Gastroesophageal sphincter (tissue), 4 donors: ENCODE data around the gene HIVEP3. TPM values are rescaled to one million over a fixed set of nuclear protein-coding genes. Genes with fewer than 3 reads are reported as not detected.
A peak's percentile ranks its signal among the peaks of the same experiment; 100 is the strongest.

ENCODE experiments used
- ATAC-seq: fragments of 150-250 bp; one replicate; pipeline ENCODE4 v1.9.1; 2016; ENCODE audit warnings: mild to moderate bottlenecking, moderate library complexity
- H3K27ac ChIP-seq, 4 donors: fragments of 200-600 bp; sonication (generic) in 3 of 4; 1 replicate in 3 of 4; 2 replicates in 1 of 4; pipeline ENCODE4 v1.5.1; 2016 to 2019
- H3K27me3 ChIP-seq: fragments of 200-600 bp; sonication (generic); one replicate; pipeline ENCODE4 v1.5.1; 2019
- H3K36me3 ChIP-seq, 2 donors: fragments of 200-600 bp; sonication (generic); one replicate each; pipeline ENCODE4 v1.5.1; 2019; ENCODE audit warnings: control low read depth in 1 of 2
- H3K4me1 ChIP-seq, 3 donors: fragments of 200-600 bp; sonication (generic); 1 replicate in 2 of 3; 2 replicates in 1 of 3; pipeline ENCODE4 v1.5.1; 2016 to 2019; ENCODE audit warnings: control low read depth in 2 of 3
- H3K4me3 ChIP-seq, 2 donors: fragments of 200-600 bp; sonication (generic); one replicate each; pipeline ENCODE4 v1.5.1; 2019; ENCODE audit warnings: mild to moderate bottlenecking in 1 of 2, moderate library complexity in 1 of 2
- H3K9me3 ChIP-seq, 3 donors: fragments of 200-600 bp; sonication (generic); one replicate each; pipeline ENCODE4 v1.5.1; 2017 to 2019; ENCODE audit warnings: control low read depth in 2 of 3
- CTCF ChIP-seq, 4 experiments: fragments of 200-600 bp in 2 of 4; fragments of 450-650 bp in 2 of 4; sonication (generic) in 1 of 4; IDR thresholded peaks; one replicate each; pipeline ENCODE4 v1.5.1; 2017 to 2019; ENCODE audit warnings: antibody characterized with exemption in 4 of 4, mild to moderate bottlenecking in 2 of 4, moderate library complexity in 2 of 4
- EP300 ChIP-seq: sonication (generic); formaldehyde crosslinking; IDR thresholded peaks from one replicate; pipeline ENCODE4 v1.6.1; 2017; ENCODE audit warnings: antibody characterized with exemption, mild to moderate bottlenecking
- POLR2A ChIP-seq, 2 donors: fragments of 450-650 bp; IDR thresholded peaks; one replicate each; pipeline ENCODE4 v1.6.1; 2017; ENCODE audit warnings: antibody characterized with exemption in 2 of 2, mild to moderate bottlenecking in 2 of 2, moderate library complexity in 1 of 2
- POLR2AphosphoS5 ChIP-seq: sonication (generic); formaldehyde crosslinking; IDR thresholded peaks from one replicate; pipeline ENCODE4 v1.6.1; 2017; ENCODE audit warnings: antibody characterized with exemption
- WGBS, 2 donors: methylation state at CpG; one replicate each; pipeline ENCODE4 v1.1.5; 2018; ENCODE audit warnings: low coverage in 1 of 2; 5-methylcytosine and 5-hydroxymethylcytosine counted together
- total RNA-seq, 4 donors: library from RNA; depleted of rRNA; stranded (reverse); fragments of >200 nt; gene quantifications; one replicate each; pipeline ENCODE4 v1.1.0, GENCODE V29; 2016

The HIVEP3 gene
- total RNA-seq, 4 donors from 2014 or later, result 1.9 to 3.8 (median 2.8) TPM

- 40 to 78% methylated on average over 2 to 3 of the region's 3 CpGs for WGBS, 2 donors
- H3K4me3 ChIP-seq, result no peak overlapping the region
- H3K27ac ChIP-seq, result no peak overlapping the region
- TF ChIP-seq CTCF (IDR thresholded peaks at IDR 0.05) (no peak), POLR2A (IDR thresholded peaks at IDR 0.05) (no peak), POLR2AphosphoS5 (no peak), EP300 (no peak)
- no peaks in the 10 kb centered on the region for H3K4me1 ChIP-seq
- no peaks in the 10 kb centered on the region for H3K9me3 ChIP-seq
- ATAC-seq, result no peak
- H3K36me3 ChIP-seq, result no peaks in the 10 kb centered on the region
- H3K27me3 ChIP-seq, result no peaks in the 10 kb centered on the region
These were observed 134.0 kb downstream of the HIVEP3 start for GRCh38 chr1:41784531-41785274.

DNA sequence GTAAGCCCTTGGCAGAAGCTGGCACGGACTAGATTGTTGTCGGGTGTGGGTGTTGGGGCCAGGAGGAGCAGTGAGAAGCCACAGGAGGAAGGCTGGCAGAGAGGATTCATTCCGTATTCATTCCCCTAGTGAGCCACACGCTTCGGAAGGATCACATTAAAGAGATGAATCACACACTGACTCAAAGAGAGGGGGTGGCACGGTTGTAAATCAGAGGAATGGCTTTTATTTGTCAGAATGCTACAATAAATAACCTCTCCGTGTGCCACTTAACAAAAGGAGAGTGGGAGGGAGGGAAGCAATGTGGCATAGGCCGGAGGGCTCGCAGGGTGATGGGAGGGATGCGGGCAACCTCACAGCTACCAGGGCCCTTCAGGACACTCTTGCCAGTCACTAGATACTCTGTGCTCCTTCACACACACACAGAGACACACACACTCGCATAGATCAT, 135.5 kb downstream of the HIVEP3 start:
- Histone ChIP-seq H3K36me3 (no peaks in the 10 kb centered on the region), H3K4me3 (no peak overlapping the region), H3K27ac (no peak overlapping the region), H3K27me3 (no peaks in the 10 kb centered on the region), H3K4me1 (no peaks in the 10 kb centered on the region), H3K9me3 (no peaks in the 10 kb centered on the region)
- ATAC-seq, result no peak
- 31 to 39% methylated on average over 4 to 11 of the region's 11 CpGs for WGBS, 2 donors
- TF ChIP-seq EP300 (no peak), POLR2A (IDR thresholded peaks at IDR 0.05) (no peak), POLR2AphosphoS5 (peak; percentile 24)

DNA sequence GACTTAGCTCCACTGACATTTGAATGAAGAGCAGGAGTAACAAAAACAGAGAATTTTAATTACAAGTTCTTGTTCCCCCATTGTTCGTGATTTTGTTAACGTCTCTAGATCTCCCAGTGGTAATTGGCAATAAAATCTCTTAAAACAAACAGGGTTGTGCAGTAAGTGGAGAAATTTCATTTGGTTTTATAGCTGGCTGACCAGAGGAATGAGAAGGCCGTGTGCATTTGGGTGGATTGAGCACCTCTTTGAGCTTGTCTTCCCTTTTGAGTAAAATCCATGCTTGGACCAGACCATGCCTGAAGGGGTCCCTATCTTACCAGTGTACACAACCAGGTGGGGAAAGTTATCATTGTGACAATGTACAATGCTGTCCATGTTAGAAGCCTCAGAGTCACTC, 137.8 kb downstream of the HIVEP3 start:
- ATAC-seq, result no peak
- 93 to 97% methylated on average over 3 of the region's 3 CpGs for WGBS, 2 donors
- TF ChIP-seq POLR2A (IDR thresholded peaks at IDR 0.05) (no peak), EP300 (no peak), CTCF (IDR thresholded peaks at IDR 0.05) (no peak)
- H3K9me3 ChIP-seq, result no peaks in the 10 kb centered on the region
- H3K27ac ChIP-seq, result no peak overlapping the region
- H3K4me1 ChIP-seq, result no peaks in the 10 kb centered on the region
- H3K4me3 ChIP-seq, result no peak overlapping the region
- no peaks in the 10 kb centered on the region for H3K27me3 ChIP-seq
- H3K36me3 ChIP-seq, result no peaks in the 10 kb centered on the region

GRCh38 chr1:41780322-41780721, 138.4 kb downstream of the HIVEP3 start:
- WGBS, 2 donors, result no CpG with 5 or more reads among the region's 2 CpGs
- H3K9me3 ChIP-seq, result no peaks in the 10 kb centered on the region
- no peak for TF ChIP-seq POLR2A (IDR thresholded peaks at IDR 0.05)
- no peak for TF ChIP-seq POLR2AphosphoS5
- no peak for TF ChIP-seq CTCF (IDR thresholded peaks at IDR 0.05)
- TF ChIP-seq EP300, result no peak
- no peak for ATAC-seq
- no peak overlapping the region for H3K4me3 ChIP-seq
- H3K36me3 ChIP-seq, result no peaks in the 10 kb centered on the region
- H3K27me3 ChIP-seq, result no peaks in the 10 kb centered on the region
- no peaks in the 10 kb centered on the region for H3K4me1 ChIP-seq
- no peak overlapping the region for H3K27ac ChIP-seq

GRCh38 chr1:41779360-41779759, 139.4 kb downstream of the HIVEP3 start:
- no peak for ATAC-seq
- Histone ChIP-seq H3K4me1 (no peaks in the 10 kb centered on the region), H3K4me3 (no peak overlapping the region), H3K27me3 (no peaks in the 10 kb centered on the region), H3K27ac (no peak overlapping the region), H3K9me3 (no peaks in the 10 kb centered on the region), H3K36me3 (no peaks in the 10 kb centered on the region)
- 87 to 93% methylated on average over 5 to 6 of the region's 6 CpGs for WGBS, 2 donors
- TF ChIP-seq EP300 (no peak), POLR2AphosphoS5 (no peak), CTCF (IDR thresholded peaks at IDR 0.05) (no peak), POLR2A (IDR thresholded peaks at IDR 0.05) (no peak)
